Left lobe of liver (tissue), 2 donors: Measurements from ENCODE around the gene DOCK2. TPM values are rescaled to one million over a fixed set of nuclear protein-coding genes. Genes with fewer than 3 reads are reported as not detected.
"Not testable (repeated sequence)": the region's sequence is repeated elsewhere in the genome, so short reads cannot be mapped to it uniquely, and the experiment has no call there.

ENCODE experiments used
- ATAC-seq: fragments of 200-7000 bp; cut with Tn5 transposase; one replicate; pipeline ENCODE4 v1.9.1; 2020; ENCODE audit warnings: mild to moderate bottlenecking, moderate library complexity
- DNase-seq: peaks from one replicate; pipeline ENCODE4 v3.0.0-alpha.2; 2020; ENCODE audit warnings: low spot score
- total RNA-seq: library from RNA; stranded (reverse); gene quantifications from one replicate; pipeline ENCODE4 v1.2.1, GENCODE V29; 2021
- donor health status: DM: no; HTN: no; CAD: no; lungs with moderate emphysema.
- donor health status: DM: no; HTN: yes; CAD: no.

DOCK2 gene
- total RNA-seq: 4.1 TPM

- peak; percentile 53 for DNase-seq
- peak; percentile 76 for ATAC-seq
Observed at GRCh38 chr5:169637085-169637548, at the start of gene DOCK2. TSS of gene DOCK2 (plus strand) at chr5:169637275. CDS start at chr5:169637327, 52 bp downstream.

GRCh38 chr5:169590602-169591001 is 46.5 kb upstream of the DOCK2 start:
- ATAC-seq: no peak
- no peak for DNase-seq

GRCh38 chr5:169591636-169592035 is 45.4 kb upstream of the DOCK2 start:
- DNase-seq: no peak
- ATAC-seq: no peak

GRCh38 chr5:169592937-169593650 is 44.0 kb upstream of the DOCK2 start:
- no peak for ATAC-seq
- no peak for DNase-seq

- no peak for DNase-seq
- no peak for ATAC-seq
Observed at GRCh38 chr5:169595172-169595820, 41.8 kb upstream of the DOCK2 start.

- DNase-seq: no peak
- no peak for ATAC-seq
Observed at GRCh38 chr5:169599451-169599850, 37.6 kb upstream of the DOCK2 start.

GRCh38 chr5:169602535-169602934 is 34.5 kb upstream of the DOCK2 start:
- DNase-seq (no peak), ATAC-seq (no peak)

- no peak for DNase-seq
- no peak for ATAC-seq
Observed at GRCh38 chr5:169606279-169606678, 30.8 kb upstream of the DOCK2 start.

GRCh38 chr5:169607882-169608281 is 29.2 kb upstream of the DOCK2 start:
- no peak for DNase-seq
- no peak for ATAC-seq

- ATAC-seq (no peak), DNase-seq (no peak)
Observed at GRCh38 chr5:169609716-169610115, 27.4 kb upstream of the DOCK2 start.

- no peak for ATAC-seq
Observed at GRCh38 chr5:169610606-169611005, 26.5 kb upstream of the DOCK2 start.

GRCh38 chr5:169615561-169615960 is 21.5 kb upstream of the DOCK2 start:
- ATAC-seq (no peak), DNase-seq (no peak)

More at GRCh38 chr5:169610606-169611005, 26.5 kb upstream of the DOCK2 start:
- no peak for DNase-seq

GRCh38 chr5:169624307-169624706 is 12.8 kb upstream of the DOCK2 start:
- not testable (repeated sequence) for DNase-seq, ATAC-seq

GRCh38 chr5:169626779-169627178 is 10.3 kb upstream of the DOCK2 start:
- ATAC-seq: no peak
- no peak for DNase-seq

- ATAC-seq: no peak
- no peak for DNase-seq
Observed at GRCh38 chr5:169627551-169627950, 9.5 kb upstream of the DOCK2 start.

GRCh38 chr5:169628892-169629291 is 8.2 kb upstream of the DOCK2 start:
- ATAC-seq: no peak
- DNase-seq: no peak

- ATAC-seq (no peak), DNase-seq (no peak)
Observed at GRCh38 chr5:169629847-169630548, 7.1 kb upstream of the DOCK2 start.

GRCh38 chr5:169631360-169631759 is 5.7 kb upstream of the DOCK2 start:
- no peak for ATAC-seq

GRCh38 chr5:169632946-169633345 is 4.1 kb upstream of the DOCK2 start:
- ATAC-seq: no peak
- DNase-seq: no peak

More at GRCh38 chr5:169631360-169631759, 5.7 kb upstream of the DOCK2 start:
- no peak for DNase-seq

GRCh38 chr5:169634606-169635005 is 2.5 kb upstream of the DOCK2 start:
- ATAC-seq: no peak

GRCh38 chr5:169635936-169636335 is 1.1 kb upstream of the DOCK2 start:
- peak; percentile 26 for ATAC-seq

More at GRCh38 chr5:169634606-169635005, 2.5 kb upstream of the DOCK2 start:
- no peak for DNase-seq

More at GRCh38 chr5:169635936-169636335, 1.1 kb upstream of the DOCK2 start:
- DNase-seq: no peak
